Stimulated activated CD4-positive, alpha-beta T cell treated with anti-CD3 and anti-CD28 coated beads, Interleukin-4, amount 100 ng/mL, for 48 hours (primary cell): ENCODE data around the gene SERP2.

Source experiments
- DNase-seq, 2 donors: peaks; one replicate each; pipeline ENCODE4 v3.0.0-alpha.2; 2020; ENCODE audit warnings: low read depth in 2 of 2

SERP2 gene

DNA sequence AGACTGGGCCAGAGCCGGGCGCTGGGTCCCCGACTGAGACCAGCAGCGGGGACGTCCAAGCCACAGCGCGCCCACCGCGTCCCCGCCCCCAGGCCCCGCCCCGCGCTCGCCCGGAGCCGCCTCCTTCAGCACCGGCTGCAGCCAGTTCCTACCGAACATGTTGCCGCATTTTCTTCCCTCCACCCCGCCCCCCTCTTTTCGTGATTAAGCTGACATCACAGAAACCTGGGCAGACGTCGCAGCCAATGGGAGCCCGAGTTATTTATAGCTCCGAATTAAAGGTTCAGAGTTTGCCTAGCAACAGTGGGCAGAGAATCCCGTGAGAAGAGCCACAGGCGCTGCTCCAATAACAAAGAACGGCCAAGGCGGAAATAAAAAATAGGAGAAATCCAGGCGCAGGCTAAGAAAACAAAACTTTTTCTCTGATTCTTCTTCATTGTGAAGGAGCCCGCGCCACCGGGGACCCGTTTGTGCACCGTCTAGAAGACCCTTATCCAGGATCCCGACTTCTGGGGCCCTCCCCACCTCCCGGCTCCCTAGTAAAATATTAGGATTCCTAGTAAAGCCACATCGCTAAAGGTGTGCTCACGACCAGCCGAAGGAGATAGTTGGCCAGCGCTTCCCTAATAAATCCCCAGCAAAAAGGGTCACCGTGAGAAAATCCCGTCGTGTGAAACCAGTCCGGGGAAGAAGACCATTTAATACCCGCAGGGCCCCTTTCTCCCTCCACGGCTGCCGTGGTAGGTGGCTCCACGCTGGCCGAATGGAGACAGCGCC, 61.7 kb downstream of the SERP2 start:
- DNase-seq: peak; percentile 76 to 82

DNA sequence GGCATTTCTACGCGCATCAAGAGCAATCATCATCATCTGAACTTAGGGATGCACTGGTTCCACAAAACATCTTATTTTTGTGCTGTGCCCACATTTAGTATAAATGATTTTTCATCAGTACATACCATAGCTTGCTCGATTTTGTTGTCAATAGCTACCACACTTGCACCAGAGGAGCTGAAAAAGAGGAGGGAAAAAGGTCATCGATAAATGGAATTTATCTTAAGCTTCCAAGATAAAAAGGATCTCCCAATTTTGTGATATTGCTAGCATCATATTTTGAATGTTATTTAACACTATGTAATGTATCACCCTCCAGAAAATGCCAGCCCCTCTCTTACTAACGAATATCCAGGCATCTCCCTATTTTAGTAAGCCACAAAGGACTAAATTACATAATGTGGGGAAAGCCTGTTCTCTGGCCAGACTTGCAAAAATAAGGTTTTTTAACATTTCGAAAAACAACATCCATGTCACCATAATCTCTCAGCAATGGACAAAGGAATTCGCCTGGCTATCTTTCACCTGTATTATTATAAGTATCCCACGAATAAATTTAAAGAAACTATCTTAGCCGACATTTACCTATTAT, 62.4 kb downstream of the SERP2 start:
- no peak for DNase-seq

DNA sequence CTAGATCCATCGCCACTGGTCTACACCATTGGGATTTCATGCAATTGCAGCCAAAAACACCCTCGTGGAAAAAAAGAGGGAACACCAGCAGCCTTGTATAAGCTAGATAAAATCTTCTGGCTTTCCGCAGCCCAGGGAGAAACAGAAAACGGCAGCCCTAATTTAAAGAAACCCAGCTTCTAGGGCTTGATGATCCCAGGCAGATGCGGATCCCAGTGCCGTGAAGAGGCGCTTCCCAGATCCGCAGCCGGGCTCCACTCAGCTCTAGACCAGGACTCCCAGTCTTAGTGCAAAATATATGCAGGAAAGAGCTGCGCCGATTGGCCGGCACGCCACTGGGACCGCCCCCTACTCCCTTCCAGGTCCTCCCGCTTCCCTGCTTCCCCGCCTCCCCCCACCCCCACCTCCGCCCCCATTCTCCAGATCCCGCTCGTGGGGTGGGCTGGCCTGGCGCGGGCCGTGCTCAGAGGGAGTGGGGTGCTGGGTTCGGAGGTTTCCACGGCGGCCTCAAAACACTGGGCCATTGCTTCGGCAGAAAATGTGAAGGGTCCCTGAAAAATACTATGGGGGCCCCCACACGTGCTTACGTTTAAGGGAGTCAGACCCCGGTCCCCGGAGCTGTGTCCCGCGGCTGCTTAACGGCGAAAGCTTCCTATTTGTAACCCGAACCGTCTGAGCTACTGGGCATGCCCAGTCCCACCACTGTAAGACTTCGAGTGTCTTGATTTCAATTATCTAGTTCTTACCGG, 63.1 kb downstream of the SERP2 start:
- DNase-seq: peak; percentile 20 to 26

DNA sequence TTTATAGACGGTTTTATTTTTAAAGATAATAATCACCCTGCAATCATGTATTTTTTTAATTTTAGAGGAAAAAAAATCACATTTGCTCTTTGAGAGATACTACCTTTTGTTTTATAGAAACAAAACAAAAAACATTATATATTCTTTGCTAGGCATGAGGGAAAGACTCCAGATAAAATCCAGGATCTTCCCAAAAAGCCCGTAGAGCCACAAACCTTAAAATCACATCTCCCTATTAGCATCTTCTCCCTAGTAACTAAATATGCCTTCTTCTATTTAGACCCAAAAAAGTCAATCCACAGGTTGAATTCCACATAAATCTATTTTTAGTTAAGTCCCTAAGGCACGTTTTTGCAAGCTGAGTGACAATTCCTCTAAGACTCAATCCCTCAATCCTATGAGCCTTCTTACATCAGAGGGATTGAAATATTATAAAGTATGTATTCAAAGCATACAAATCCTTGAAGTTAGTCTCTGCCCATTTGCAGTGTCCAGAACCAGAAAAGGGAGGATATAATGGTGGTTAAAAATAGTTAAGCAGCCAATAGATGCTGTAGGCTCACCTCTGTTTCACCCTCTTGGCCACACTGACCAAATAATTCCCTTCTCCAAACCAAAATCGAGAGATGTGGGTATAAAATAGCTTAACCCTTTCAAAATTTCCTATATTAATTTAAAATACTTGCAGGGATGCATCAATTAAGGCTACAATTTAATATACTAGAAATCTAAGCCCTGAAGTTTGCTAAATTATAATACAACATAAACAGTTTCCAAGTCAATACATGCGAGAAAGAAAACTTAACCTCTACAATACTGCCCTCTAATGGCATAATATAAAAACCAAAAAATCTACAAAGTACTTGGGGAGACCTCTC, 64.0 kb downstream of the SERP2 start:
- no peak for DNase-seq

DNA sequence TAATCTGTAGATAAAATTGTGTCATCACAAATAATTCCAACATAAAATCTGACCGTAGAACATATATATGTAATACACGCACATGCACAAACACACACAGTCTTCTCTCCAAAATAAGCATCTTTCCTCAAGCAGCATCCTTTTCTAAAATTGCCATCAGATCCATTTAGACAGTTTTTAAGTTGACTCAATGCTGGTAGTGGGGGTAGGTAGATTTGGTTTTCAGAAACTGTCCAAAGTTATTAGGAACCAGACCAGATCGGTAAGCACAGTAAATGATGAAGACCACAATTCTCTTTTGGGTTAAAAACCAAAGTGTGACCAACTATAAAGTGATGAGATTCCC, 64.6 kb downstream of the SERP2 start:
- DNase-seq: no peak

DNA sequence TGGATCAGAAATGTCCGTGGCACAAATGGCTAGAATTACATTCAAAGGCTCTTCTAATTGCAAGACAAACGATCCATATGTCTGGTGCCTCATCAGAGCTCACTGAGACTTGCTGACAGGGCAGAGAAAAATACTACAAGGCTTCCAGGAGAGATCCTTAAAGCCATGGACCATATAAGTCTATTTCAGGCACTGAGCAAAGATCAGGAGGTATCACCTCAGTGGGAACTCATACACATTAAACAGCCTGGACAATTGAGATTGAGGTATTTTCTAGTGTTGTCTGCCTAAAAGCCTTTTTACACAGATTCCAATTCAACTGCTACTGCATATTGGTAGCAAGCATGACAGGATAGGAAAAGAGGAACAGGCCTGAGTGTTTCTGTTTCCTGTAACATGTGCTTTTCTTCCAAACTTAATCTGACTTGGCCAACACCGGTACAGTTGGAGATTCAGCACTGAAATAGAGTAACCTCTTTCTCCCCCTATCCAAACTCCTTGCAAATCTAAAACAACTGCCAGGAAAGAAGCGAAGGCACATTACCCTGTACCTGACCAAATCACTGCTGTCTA, 65.9 kb downstream of the SERP2 start:
- DNase-seq: no peak

DNA sequence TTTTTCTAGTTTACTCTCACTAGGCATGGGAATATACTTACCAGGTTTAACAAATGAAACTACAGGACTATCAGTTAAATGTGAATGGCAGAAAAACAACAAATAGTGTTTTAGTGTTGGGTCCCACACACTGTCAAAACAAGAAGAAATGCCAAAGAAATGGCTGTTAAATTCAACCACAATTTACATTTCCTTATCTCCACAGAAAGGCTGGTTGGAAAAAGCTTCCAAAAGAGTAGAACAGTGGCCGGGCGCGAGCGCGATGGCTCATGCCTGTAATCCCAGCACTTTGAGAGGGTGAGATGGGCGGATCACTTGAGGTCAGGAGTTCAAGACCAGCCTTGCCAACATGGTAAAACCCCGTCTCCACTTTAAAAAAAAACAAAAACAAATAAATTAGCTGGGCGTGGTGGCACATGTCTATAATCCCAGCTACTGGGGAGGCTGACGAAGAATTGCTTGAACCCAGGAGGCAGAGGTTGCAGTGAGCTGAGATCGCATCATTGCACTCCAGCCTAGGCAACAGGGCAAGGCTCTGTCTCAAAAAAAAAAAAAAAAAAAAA, 66.5 kb downstream of the SERP2 start:
- no peak for DNase-seq
